DOHH2 (cell line): ENCODE data around the gene RAD51B.

Experiments
- EZH2phosphoT487 ChIP-seq: fragments of 200-600 bp; sonication (generic); IDR thresholded peaks from 2 replicates; pipeline ENCODE4 v1.6.1; 2017; ENCODE audit warnings: borderline replicate concordance, mild to moderate bottlenecking, antibody characterized with exemption, low read length, moderate library complexity, mixed read lengths
- TF ChIP-seq, protein P1 (sequence below): fragments of 200-600 bp; sonication (generic); IDR thresholded peaks from one replicate; pipeline ENCODE4 v1.5.1; 2014; ENCODE audit warnings: antibody characterized with exemption, mild to moderate bottlenecking, low read depth, low read length; ENCODE audit not compliant: poor library complexity, severe bottlenecking

DNA sequence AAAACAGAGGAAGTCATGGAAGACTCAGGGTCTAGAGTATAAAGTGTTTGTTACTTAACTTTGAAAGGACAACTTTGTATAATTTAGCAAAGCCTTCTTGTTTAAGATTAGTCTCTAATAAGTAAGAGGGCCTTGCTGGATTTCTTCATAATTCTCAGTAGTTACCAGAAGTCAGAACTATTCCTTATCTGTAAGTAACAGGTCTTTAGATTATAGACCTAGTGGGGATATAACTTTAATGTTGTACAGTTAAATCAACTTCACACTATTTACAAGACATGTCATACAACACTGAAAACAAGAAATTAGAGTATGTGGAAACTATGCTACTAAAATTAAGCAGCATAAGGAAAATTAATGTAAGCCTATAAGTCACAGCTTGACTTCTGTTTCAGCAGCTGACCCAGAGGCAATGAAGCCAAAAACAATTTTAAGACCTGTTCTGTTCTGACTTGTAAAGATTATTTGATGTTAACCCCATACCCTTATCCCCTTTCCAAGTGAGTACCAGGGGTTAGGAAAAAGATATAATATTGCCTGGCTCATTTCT is 398.3 kb downstream of the RAD51B start:
- TF ChIP-seq, protein P1, sequence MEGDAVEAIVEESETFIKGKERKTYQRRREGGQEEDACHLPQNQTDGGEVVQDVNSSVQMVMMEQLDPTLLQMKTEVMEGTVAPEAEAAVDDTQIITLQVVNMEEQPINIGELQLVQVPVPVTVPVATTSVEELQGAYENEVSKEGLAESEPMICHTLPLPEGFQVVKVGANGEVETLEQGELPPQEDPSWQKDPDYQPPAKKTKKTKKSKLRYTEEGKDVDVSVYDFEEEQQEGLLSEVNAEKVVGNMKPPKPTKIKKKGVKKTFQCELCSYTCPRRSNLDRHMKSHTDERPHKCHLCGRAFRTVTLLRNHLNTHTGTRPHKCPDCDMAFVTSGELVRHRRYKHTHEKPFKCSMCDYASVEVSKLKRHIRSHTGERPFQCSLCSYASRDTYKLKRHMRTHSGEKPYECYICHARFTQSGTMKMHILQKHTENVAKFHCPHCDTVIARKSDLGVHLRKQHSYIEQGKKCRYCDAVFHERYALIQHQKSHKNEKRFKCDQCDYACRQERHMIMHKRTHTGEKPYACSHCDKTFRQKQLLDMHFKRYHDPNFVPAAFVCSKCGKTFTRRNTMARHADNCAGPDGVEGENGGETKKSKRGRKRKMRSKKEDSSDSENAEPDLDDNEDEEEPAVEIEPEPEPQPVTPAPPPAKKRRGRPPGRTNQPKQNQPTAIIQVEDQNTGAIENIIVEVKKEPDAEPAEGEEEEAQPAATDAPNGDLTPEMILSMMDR = no peak
- TF ChIP-seq EZH2phosphoT487 = no peak
